ENCODE results near the gene ZNF385A.

ZNF385A gene

DNA sequence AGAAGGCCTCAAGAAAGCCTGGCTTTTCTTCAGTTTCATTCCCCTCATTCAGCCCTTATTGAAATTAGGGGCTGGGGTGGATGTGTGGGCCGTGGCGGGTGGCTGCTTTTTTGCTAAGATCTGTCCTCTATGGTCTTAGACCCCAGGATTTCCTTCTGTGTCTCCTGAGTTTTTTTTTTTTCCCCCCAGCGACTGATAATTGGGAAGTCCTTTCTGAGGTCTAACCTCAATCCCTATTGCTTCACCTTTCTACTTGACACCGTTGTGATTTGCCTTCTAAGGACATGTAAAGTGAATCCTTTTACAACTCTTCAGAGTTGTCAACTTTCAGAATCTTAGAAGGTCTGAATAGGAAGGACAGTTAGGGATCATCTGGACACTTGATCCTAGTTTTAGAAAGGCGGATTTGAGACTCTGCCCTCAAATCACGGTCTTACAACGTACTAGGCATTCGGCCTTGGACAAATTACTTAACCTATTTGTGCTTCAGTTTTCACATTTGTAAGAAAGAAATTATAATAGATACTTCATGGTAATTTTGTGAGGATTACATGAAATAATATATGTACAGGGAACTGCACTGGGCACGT lies 24.7 kb downstream of the ZNF385A start:
- TF ChIP-seq, protein P1, sequence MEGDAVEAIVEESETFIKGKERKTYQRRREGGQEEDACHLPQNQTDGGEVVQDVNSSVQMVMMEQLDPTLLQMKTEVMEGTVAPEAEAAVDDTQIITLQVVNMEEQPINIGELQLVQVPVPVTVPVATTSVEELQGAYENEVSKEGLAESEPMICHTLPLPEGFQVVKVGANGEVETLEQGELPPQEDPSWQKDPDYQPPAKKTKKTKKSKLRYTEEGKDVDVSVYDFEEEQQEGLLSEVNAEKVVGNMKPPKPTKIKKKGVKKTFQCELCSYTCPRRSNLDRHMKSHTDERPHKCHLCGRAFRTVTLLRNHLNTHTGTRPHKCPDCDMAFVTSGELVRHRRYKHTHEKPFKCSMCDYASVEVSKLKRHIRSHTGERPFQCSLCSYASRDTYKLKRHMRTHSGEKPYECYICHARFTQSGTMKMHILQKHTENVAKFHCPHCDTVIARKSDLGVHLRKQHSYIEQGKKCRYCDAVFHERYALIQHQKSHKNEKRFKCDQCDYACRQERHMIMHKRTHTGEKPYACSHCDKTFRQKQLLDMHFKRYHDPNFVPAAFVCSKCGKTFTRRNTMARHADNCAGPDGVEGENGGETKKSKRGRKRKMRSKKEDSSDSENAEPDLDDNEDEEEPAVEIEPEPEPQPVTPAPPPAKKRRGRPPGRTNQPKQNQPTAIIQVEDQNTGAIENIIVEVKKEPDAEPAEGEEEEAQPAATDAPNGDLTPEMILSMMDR (conservative IDR thresholded peaks at IDR 0.05; ENCODE audit: control insufficient read depth, insufficient read depth, low read depth, low read length), result no peak
- DNase-seq (ENCODE audit: low read depth), result no peak
- peak overlapping the region; percentile 62 for H3K4me3 ChIP-seq (ENCODE audit: control insufficient read depth, low read depth, low read length)

DNA sequence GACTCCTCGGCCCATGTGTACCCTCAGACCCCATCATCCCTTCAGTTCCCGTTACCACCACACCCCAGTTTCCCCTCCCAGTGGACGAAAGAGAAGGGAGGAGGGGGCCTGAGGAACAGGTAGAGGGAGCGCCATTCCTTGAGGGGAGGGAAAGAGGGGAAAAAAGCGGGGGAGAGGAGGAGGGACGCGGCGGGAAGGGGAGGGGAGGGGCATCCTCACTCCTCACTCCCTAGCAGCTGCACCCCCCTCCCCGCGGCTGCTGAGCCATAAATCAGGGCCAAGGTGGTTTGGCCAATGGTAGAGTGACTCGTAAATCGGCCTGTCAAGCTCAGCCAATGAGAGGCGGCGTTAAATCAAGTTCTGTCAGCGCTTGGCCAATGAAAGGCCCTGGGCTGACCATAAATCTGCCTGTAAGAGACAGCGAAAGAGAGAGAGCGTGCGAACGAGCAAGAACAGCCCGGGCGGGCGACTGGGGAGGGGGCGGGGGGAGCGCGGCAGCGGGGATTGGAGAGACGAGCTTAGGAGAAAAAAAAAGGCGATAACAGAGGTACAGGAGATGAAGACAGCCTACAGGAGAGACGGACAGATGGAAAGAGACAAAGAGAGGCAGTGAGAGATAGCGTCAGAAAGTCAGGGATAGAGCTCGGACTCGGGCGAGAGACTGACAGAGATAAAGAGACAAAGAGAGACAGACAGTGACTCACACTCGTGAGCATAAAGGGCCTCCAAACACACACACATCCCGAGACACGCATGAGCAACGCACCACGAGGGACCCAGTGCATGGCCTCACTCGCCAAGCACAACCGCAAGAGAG lies 25.4 kb downstream of the ZNF385A start:
- TF ChIP-seq, protein P1 (conservative IDR thresholded peaks at IDR 0.05; ENCODE audit: control insufficient read depth, insufficient read depth, low read depth, low read length), result no peak
- H3K4me3 ChIP-seq (ENCODE audit: control insufficient read depth, low read depth, low read length), result peak overlapping the region; percentile 62
- peak; percentile 99 for DNase-seq (ENCODE audit: low read depth)

DNA sequence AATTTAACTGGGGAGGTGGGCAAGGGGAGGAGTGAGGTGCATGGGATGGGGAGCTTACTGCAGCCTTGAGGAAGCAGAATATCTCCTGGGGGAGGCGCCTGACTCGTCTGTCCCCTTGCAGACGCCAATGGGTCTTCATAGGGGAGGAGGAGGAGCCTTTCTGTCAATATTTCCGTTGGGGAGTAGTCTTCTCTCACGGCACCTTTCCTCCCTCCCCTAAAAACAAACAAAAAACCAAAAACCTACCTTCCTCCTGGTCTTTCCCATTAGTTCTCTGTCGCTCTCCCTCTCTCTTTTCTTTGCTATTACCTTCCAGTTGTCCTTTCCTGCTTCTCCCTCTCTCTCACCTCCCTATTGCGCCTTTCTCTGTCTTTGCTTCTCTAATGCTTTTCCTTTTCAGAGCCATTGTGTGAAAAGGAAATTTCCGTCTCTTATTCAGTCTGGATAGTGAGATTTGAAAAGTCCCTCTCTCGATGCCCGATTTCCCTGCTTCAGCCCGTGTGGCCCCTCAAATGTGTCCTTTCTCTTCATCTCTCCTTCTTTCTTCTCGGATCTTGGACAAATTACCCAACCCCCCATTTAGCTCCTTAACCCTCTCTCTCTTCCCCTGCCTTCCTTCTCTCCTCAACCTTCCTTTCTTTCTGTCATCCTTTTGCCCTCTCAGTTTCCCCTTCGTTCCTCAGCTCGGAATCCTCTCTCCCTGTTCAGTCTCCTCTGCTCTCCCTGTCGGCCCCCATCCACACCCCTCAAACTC lies 26.2 kb downstream of the ZNF385A start:
- peak overlapping the region; percentile 62 for H3K4me3 ChIP-seq (ENCODE audit: control insufficient read depth, low read depth, low read length)
- TF ChIP-seq, protein P1 (conservative IDR thresholded peaks at IDR 0.05; ENCODE audit: control insufficient read depth, insufficient read depth, low read depth, low read length), result no peak
- peak; percentile 35 for DNase-seq (ENCODE audit: low read depth)

DNA sequence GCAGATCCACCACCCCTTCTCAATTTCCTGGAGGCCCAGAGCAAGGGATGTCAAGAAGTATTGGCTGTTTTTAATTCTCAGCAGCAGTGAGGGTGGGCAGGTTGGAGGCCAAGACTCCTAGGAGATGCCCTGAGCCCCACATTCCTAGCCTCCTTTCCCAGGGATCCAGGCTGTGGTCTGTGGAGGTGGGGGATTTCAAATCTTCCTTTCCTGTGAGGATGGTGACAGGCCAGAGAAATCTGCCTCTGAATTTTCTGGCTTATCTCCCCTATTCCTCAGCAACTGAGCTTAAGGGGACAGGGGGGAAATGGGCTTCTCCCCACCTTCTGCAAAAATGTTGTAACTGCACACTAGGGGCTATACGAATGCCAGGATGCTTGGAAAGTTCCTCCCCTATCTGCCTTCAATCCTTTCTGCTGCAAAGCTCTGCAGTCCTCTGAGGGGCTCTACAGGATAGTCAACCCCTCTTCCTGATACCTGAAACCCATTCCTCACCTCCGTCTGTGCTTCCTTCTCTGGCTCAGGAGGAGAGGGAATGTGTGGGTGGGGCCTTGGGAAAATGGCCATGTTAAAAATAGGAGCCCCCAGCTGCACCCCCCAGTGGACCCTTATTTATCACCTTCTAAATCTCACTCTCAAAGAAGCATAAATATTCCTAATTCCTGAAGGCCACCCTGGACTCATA lies 26.9 kb downstream of the ZNF385A start:
- H3K4me3 ChIP-seq (ENCODE audit: control insufficient read depth, low read depth, low read length), result no peak overlapping the region
- TF ChIP-seq, protein P1 (conservative IDR thresholded peaks at IDR 0.05; ENCODE audit: control insufficient read depth, insufficient read depth, low read depth, low read length), result no peak
- DNase-seq (ENCODE audit: low read depth), result no peak

DNA sequence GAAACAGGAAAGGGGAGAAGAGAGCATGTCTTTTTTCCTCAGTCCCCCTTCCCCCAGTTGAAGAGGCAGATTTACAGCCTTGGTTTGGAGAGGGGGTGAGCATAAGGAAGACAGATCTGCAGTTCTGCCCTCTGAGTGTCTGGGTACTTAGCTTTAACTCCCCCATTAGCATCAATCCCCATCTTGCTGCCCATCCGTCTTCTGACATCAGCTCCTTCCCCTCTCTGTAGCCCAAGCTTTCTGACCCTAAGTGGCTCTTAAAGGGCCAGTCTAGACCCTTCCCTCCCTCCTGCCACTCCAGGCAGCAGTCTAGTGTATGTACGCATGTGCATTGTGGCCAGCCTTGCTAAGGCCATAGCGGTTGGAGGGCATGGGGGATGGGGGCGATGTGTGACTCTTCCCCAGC lies 27.6 kb downstream of the ZNF385A start:
- H3K4me3 ChIP-seq (ENCODE audit: control insufficient read depth, low read depth, low read length), result no peak overlapping the region
- no peak for DNase-seq (ENCODE audit: low read depth)
- TF ChIP-seq, protein P1 (conservative IDR thresholded peaks at IDR 0.05; ENCODE audit: control insufficient read depth, insufficient read depth, low read depth, low read length), result no peak

DNA sequence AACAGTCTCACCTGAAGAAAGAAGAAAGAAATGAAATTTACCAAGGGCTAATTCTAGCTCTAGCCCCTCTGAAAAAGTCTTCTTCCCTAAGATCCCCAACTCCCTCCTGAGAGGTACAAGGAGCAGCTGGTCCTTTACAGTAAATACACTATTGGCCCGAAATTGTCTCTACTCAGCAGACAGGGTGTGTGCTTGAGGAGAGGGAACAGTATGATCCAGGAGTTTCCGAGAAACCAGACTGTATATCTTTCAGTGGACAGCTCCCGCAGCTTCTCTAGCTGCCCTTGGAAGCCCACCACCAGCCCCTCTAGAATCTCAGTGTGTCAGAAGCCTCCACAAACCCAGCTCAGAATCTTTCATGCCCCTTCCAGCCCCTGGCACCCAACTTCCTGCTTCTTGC lies 28.3 kb downstream of the ZNF385A start:
- no peak for DNase-seq (ENCODE audit: low read depth)
- no peak overlapping the region for H3K4me3 ChIP-seq (ENCODE audit: control insufficient read depth, low read depth, low read length)
- TF ChIP-seq, protein P1 (conservative IDR thresholded peaks at IDR 0.05; ENCODE audit: control insufficient read depth, insufficient read depth, low read depth, low read length), result no peak

Data from fibroblast of mammary gland (primary cell).